Stimulated activated CD4-positive, alpha-beta T cell treated with anti-CD3 and anti-CD28 coated beads, Interleukin-2, amount 100 ng/mL, for 24 hours (primary cell): ENCODE results near the gene CHMP1A.
A peak's percentile ranks its signal among the peaks of the same experiment; 100 is the strongest.
"Not testable (repeated sequence)": the region's sequence is repeated elsewhere in the genome, so short reads cannot be mapped to it uniquely, and the experiment has no call there.

Experiments
- DNase-seq, 2 donors: peaks; one replicate each; pipeline ENCODE4 v3.0.0-alpha.2; 2020

CHMP1A gene

GRCh38 chr16:89691986-89692569 lies 34.6 kb upstream of the CHMP1A start:
- DNase-seq = no peak

GRCh38 chr16:89691231-89691985 lies 33.9 kb upstream of the CHMP1A start:
- no peak for DNase-seq

GRCh38 chr16:89690392-89690901 lies 32.9 kb upstream of the CHMP1A start:
- DNase-seq = no peak

GRCh38 chr16:89689621-89690020 lies 32.1 kb upstream of the CHMP1A start:
- not testable (repeated sequence) for DNase-seq

GRCh38 chr16:89689142-89689541 lies 31.6 kb upstream of the CHMP1A start:
- no peak for DNase-seq

- DNase-seq = no peak
Observed at GRCh38 chr16:89688395-89688794, 30.9 kb upstream of the CHMP1A start.

GRCh38 chr16:89687092-89687940 lies 29.8 kb upstream of the CHMP1A start:
- no peak for DNase-seq

- DNase-seq = peak; percentile 91 to 93
Observed at GRCh38 chr16:89686520-89687091, 29.1 kb upstream of the CHMP1A start, which contains the start of gene CDK10. Gene CDK10, plus strand, starts transcription at chr16:89686689. Its CDS starts 22 bp downstream, at chr16:89686711.

- DNase-seq = no peak
Observed at GRCh38 chr16:89685916-89686315, 28.4 kb upstream of the CHMP1A start.

GRCh38 chr16:89678258-89678657 lies 20.8 kb upstream of the CHMP1A start:
- no peak for DNase-seq

- DNase-seq = no peak
Observed at GRCh38 chr16:89672177-89672941, 14.9 kb upstream of the CHMP1A start.

GRCh38 chr16:89671565-89671964 lies 14.1 kb upstream of the CHMP1A start:
- DNase-seq = not testable (repeated sequence)

GRCh38 chr16:89670496-89671431 lies 13.3 kb upstream of the CHMP1A start:
- DNase-seq = no peak

GRCh38 chr16:89669755-89670154 lies 12.2 kb upstream of the CHMP1A start:
- no peak for DNase-seq

GRCh38 chr16:89668790-89669158 lies 11.3 kb upstream of the CHMP1A start:
- DNase-seq = no peak

GRCh38 chr16:89667633-89668032 lies 10.1 kb upstream of the CHMP1A start:
- DNase-seq = no peak

GRCh38 chr16:89667000-89667399 lies 9.5 kb upstream of the CHMP1A start:
- peak in 1 of 2 donors; percentile 24 for DNase-seq

GRCh38 chr16:89664238-89664637 lies 6.7 kb upstream of the CHMP1A start:
- not testable (repeated sequence) for DNase-seq

GRCh38 chr16:89661215-89661614 lies 3.7 kb upstream of the CHMP1A start:
- no peak for DNase-seq

GRCh38 chr16:89660146-89660545 lies 2.6 kb upstream of the CHMP1A start:
- DNase-seq = no peak
